ENCODE results near the gene SESN3.
A peak's percentile ranks its signal among the peaks of the same experiment; 100 is the strongest.
"Not testable (repeated sequence)": the region's sequence is repeated elsewhere in the genome, so short reads cannot be mapped to it uniquely, and the experiment has no call there.

SESN3 gene

GRCh38 chr11:95152876-95153856 is 77.8 kb downstream of the SESN3 start:
- DNase-seq (ENCODE audit: low read depth in 3 of 3): no peak

GRCh38 chr11:95150956-95151684 is 79.9 kb downstream of the SESN3 start:
- DNase-seq (ENCODE audit: low read depth in 3 of 3): peak; percentile 74 to 88 (median 86)

- no peak for DNase-seq (ENCODE audit: low read depth in 3 of 3)
Measured at GRCh38 chr11:95149651-95150364, 81.2 kb downstream of the SESN3 start.

- DNase-seq (ENCODE audit: low read depth in 3 of 3): no peak
Measured at GRCh38 chr11:95148938-95149337, 82.1 kb downstream of the SESN3 start.

GRCh38 chr11:95148406-95148805 is 82.6 kb downstream of the SESN3 start:
- no peak for DNase-seq (ENCODE audit: low read depth in 3 of 3)

GRCh38 chr11:95147364-95147905 is 83.6 kb downstream of the SESN3 start:
- no peak for DNase-seq (ENCODE audit: low read depth in 3 of 3)

DNA sequence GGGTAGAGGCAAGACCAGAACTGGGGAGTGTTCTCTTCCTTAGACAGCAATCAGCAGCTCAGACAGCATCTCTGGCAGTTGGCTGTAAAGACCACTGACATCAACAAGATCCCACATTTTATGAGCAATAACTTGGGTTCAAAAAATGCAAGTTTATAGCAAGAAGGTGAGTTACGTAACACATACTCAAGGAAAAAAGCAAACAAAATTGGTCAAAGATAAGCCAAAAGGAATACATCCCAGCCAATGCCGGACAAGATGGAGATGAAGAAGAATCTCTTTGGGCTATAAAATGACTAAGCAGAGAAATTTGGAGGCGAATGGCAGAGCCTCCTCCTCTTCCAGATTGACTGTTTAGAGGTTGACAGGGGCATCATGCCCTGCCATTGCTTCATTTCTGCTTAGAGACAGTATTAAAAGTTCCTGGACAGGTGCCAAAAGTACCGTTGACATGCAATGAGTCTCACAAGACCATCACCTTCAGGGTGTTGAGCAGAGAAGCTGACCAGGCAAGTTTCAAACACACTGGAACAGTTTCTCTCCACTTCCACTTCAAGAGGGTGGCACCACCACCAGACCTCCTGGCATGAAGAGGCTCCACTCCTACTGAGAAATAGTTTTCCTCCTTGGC is 85.5 kb downstream of the SESN3 start:
- DNase-seq (ENCODE audit: low read depth in 3 of 3): no peak

DNA sequence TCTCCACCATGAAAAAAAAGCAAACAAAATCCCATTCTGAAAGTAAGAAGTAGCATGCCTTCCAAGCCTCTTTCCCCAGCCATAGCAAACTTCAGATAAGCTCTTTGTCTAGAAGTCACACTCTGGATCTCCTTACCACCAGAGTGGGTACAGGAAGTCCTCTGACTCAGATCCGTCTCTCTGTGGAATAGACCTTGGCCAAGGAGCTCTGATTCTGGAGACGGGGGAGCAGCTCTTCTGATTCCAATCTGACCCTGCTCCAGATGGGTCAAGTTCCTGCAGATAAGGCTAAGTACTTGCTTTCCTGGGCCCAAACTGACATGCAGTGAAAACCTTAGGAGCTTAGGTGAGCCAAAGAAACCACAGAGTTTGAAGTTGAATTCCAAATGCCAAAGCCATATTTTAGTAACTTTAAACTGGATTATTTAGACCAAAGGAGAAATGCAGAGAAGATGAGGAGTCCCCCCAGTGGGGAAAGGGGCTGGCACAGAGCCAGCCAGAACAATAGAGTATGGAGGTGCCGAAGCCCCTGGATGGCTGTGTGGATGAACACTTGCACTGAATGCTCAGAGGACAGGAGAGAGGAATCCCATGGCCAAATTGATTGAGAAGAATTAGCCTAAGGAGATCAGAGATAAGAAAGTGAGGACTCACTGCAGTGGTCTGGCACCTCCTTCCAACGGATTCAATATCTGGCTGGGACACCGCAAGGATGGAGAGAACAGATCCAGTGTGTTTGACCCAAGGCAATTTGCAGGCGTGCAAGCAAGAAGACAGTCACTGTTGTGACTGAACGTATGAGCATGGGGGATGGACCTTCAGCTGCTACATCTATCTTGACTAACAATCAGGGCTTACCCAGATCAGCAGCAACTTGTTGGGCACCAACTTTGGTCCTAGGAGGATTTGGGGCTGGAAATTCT is 86.4 kb downstream of the SESN3 start:
- no peak for DNase-seq (ENCODE audit: low read depth in 3 of 3)

- no peak for DNase-seq (ENCODE audit: low read depth in 3 of 3)
Measured at GRCh38 chr11:95143106-95143681, 87.8 kb downstream of the SESN3 start.

DNA sequence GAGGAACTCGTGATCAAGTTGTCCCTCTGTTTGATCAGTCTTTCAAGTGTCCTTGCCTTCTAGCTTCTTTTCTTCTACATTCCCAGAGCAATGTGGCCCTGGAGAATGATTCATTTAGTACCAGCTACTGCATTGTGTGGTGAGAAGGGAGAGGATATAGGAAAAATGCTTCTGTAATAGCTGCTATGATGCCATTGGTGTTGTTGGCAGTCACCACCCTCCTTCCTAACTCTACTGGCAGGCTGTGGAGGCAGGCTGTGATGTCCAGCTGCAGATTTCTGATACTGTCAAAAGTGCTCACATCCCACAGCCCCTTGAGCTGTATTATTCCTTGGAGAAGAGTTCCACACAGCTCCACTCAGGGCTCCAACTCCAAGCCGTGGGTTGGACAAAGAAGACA is 88.6 kb downstream of the SESN3 start:
- DNase-seq (ENCODE audit: low read depth in 3 of 3): no peak

GRCh38 chr11:95140397-95141033 is 90.5 kb downstream of the SESN3 start:
- no peak for DNase-seq (ENCODE audit: low read depth in 3 of 3)

DNA sequence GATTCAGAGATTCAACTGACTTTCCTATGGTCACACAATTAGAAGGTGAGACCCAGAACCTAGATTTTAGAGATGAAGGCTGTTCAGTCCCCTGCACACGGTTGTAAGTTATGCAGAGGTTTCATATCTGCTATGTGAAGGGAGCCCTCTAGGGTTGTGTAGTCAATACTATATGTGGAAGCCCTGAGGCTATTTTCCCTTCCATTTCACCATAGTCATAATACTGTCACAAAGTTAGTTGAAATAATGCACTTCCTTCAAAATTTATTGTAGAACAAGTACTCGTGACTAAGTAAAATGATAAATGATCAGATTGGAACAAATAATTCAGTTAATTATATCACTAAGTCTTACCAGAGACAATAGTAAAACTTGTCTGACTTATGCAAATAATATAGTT is 92.6 kb downstream of the SESN3 start:
- no peak for DNase-seq (ENCODE audit: low read depth in 3 of 3)

DNA sequence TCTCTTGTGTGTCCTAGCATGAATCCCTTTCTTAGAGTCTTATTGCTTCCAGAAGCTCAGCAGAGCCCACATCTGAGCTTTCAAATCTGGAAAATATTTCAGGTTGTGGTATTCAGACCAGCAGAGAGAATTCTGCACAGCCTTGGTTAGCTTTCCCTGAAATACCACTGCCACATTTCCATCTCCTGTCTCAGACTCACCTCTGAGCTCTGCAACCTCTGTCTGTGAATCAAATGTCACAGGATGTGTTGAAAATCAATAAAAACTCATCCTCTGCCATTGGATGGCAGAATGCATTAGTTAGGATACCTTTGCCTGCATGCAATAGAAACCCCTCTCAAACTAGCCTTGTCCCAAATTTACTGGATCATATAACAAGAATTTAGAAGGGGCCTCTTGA is 93.7 kb downstream of the SESN3 start:
- no peak for DNase-seq (ENCODE audit: low read depth in 3 of 3)

- not testable (repeated sequence) for DNase-seq (ENCODE audit: low read depth in 3 of 3)
Measured at GRCh38 chr11:95136747-95137146, 94.3 kb downstream of the SESN3 start.

- DNase-seq (ENCODE audit: low read depth in 3 of 3): no peak
Measured at GRCh38 chr11:95135880-95136279, 95.1 kb downstream of the SESN3 start.

- DNase-seq (ENCODE audit: low read depth in 3 of 3): no peak
Measured at GRCh38 chr11:95135155-95135554, 95.8 kb downstream of the SESN3 start.

DNA sequence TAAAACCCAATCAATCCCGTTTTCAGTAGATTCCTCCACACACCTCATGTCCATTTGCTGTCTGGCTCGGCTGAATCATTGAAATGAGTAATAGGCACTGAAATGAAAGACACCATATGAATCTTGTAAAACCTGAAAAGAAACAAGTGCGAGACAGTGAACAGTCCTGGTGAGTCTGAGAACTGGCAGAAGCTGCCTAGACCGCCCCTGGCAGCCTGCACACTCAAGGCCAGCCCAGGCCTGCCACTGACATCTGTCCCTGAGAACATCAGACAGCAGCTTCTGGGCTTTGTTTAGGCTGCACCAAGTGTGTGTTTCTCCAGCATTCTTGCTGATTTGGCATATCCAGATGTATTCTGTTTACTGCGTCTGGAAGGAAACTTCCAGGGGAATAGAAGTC is 96.5 kb downstream of the SESN3 start:
- DNase-seq (ENCODE audit: low read depth in 3 of 3): no peak

- no peak for DNase-seq (ENCODE audit: low read depth in 3 of 3)
Measured at GRCh38 chr11:95132956-95133355, 98.0 kb downstream of the SESN3 start.

- no peak for DNase-seq (ENCODE audit: low read depth in 3 of 3)
Measured at GRCh38 chr11:95128602-95129001, 102.4 kb downstream of the SESN3 start.
